Measurements from ENCODE around the gene CTNNBL1.

GRCh38 chr20:37760322-37760721 is 66.5 kb downstream of the CTNNBL1 start:
- no peak for TF ChIP-seq CTCF (IDR thresholded peaks at IDR 0.05)
- TF ChIP-seq POLR2A (IDR thresholded peaks at IDR 0.05), result no peak

Measured in heart left ventricle (tissue), 13 donors.